ENCODE results near the gene LRP2.

The LRP2 gene

GRCh38 chr2:169090133-169090820 lies 272.1 kb downstream of the LRP2 start:
- Histone ChIP-seq H2AFZ (ENCODE audit: low read depth, low read length) (no peak overlapping the region), H3K4me1 (ENCODE audit: insufficient read depth, low read length) (no peaks in the 10 kb centered on the region), H3K9ac (ENCODE audit: low read depth, low read length) (no peak overlapping the region), H3K27ac (ENCODE audit: low read length) (no peak overlapping the region), H3K9me3 (ENCODE audit: insufficient read depth, low read length, severe bottlenecking) (no peaks in the 10 kb centered on the region), H3K36me3 (ENCODE audit: insufficient read depth, low read length) (no peaks in the 10 kb centered on the region), H3K27me3 (ENCODE audit: insufficient read depth, low read length, poor library complexity) (peaks cover 10% of the 10 kb centered on the region), H4K20me1 (ENCODE audit: insufficient read depth, low read length) (no peaks in the 10 kb centered on the region), H3K4me3 (ENCODE audit: low read depth in 1 of 2, low read length in 2 of 2) (no peak overlapping the region), H3K4me2 (ENCODE audit: insufficient read depth, low read length) (no peak overlapping the region), H3K79me2 (ENCODE audit: insufficient read depth, low read length) (no peaks in the 10 kb centered on the region)
- ATAC-seq (ENCODE audit: insufficient read depth, low read depth) = no peak
- no peak for TF ChIP-seq CTCF (IDR thresholded peaks at IDR 0.05; ENCODE audit: borderline replicate concordance, extremely low read depth, low read length, poor library complexity, severe bottlenecking)
- TF ChIP-seq EZH2 (IDR thresholded peaks at IDR 0.05; ENCODE audit: borderline replicate concordance, low read depth, low read length, severe bottlenecking) = no peak
- DNase-seq = no peak

GRCh38 chr2:169089182-169089581 lies 273.2 kb downstream of the LRP2 start:
- H3K4me3 ChIP-seq (ENCODE audit: low read depth in 1 of 2, low read length in 2 of 2) = no peak overlapping the region
- no peak for TF ChIP-seq EZH2 (IDR thresholded peaks at IDR 0.05; ENCODE audit: borderline replicate concordance, low read depth, low read length, severe bottlenecking)
- TF ChIP-seq CTCF (IDR thresholded peaks at IDR 0.05; ENCODE audit: borderline replicate concordance, extremely low read depth, low read length, poor library complexity, severe bottlenecking) = no peak
- no peak overlapping the region for H3K4me2 ChIP-seq (ENCODE audit: insufficient read depth, low read length)
- H3K79me2 ChIP-seq (ENCODE audit: insufficient read depth, low read length) = no peaks in the 10 kb centered on the region
- ATAC-seq (ENCODE audit: insufficient read depth, low read depth) (no peak), DNase-seq (no peak)
- H3K27ac ChIP-seq (ENCODE audit: low read length) = no peak overlapping the region
- no peak overlapping the region for H2AFZ ChIP-seq (ENCODE audit: low read depth, low read length)
- no peaks in the 10 kb centered on the region for H3K4me1 ChIP-seq (ENCODE audit: insufficient read depth, low read length)
- no peaks in the 10 kb centered on the region for H3K36me3 ChIP-seq (ENCODE audit: insufficient read depth, low read length)
- H3K9ac ChIP-seq (ENCODE audit: low read depth, low read length) = no peak overlapping the region
- H3K9me3 ChIP-seq (ENCODE audit: insufficient read depth, low read length, severe bottlenecking) = no peaks in the 10 kb centered on the region
- H3K27me3 ChIP-seq (ENCODE audit: insufficient read depth, low read length, poor library complexity) = peaks cover 10% of the 10 kb centered on the region
- no peaks in the 10 kb centered on the region for H4K20me1 ChIP-seq (ENCODE audit: insufficient read depth, low read length)

- Histone ChIP-seq H3K4me3 (ENCODE audit: low read depth in 1 of 2, low read length in 2 of 2) (no peak overlapping the region), H3K9ac (ENCODE audit: low read depth, low read length) (no peak overlapping the region), H3K9me3 (ENCODE audit: insufficient read depth, low read length, severe bottlenecking) (no peaks in the 10 kb centered on the region), H3K27ac (ENCODE audit: low read length) (no peak overlapping the region), H3K27me3 (ENCODE audit: insufficient read depth, low read length, poor library complexity) (peaks cover 3% of the 10 kb centered on the region), H2AFZ (ENCODE audit: low read depth, low read length) (no peak overlapping the region), H3K4me1 (ENCODE audit: insufficient read depth, low read length) (no peaks in the 10 kb centered on the region), H3K36me3 (ENCODE audit: insufficient read depth, low read length) (no peaks in the 10 kb centered on the region), H4K20me1 (ENCODE audit: insufficient read depth, low read length) (no peaks in the 10 kb centered on the region), H3K4me2 (ENCODE audit: insufficient read depth, low read length) (no peak overlapping the region), H3K79me2 (ENCODE audit: insufficient read depth, low read length) (no peaks in the 10 kb centered on the region)
- no peak for DNase-seq
- no peak for TF ChIP-seq CTCF (IDR thresholded peaks at IDR 0.05; ENCODE audit: borderline replicate concordance, extremely low read depth, low read length, poor library complexity, severe bottlenecking)
- no peak for TF ChIP-seq EZH2 (IDR thresholded peaks at IDR 0.05; ENCODE audit: borderline replicate concordance, low read depth, low read length, severe bottlenecking)
- no peak for ATAC-seq (ENCODE audit: insufficient read depth, low read depth)
These were observed 274.5 kb downstream of the LRP2 start for GRCh38 chr2:169087757-169088379.

Data from DND-41 (cell line).